ENCODE data around the gene MRNIP.
"Not testable (repeated sequence)": the region's sequence is repeated elsewhere in the genome, so short reads cannot be mapped to it uniquely, and the experiment has no call there.

Gene MRNIP

GRCh38 chr5:179792612-179793467 lies 65.8 kb downstream of the MRNIP start:
- no peak for DNase-seq (ENCODE audit: low spot score)

GRCh38 chr5:179791881-179792611 lies 66.6 kb downstream of the MRNIP start:
- DNase-seq (ENCODE audit: low spot score), result no peak

GRCh38 chr5:179789278-179789677 lies 69.3 kb downstream of the MRNIP start:
- not testable (repeated sequence) for DNase-seq (ENCODE audit: low spot score)

- DNase-seq (ENCODE audit: low spot score), result no peak
These were observed 70.3 kb downstream of the MRNIP start for GRCh38 chr5:179788193-179788854.
